ENCODE measurements around the gene IL17F.

IL17F gene

GRCh38 chr6:52187098-52187497, 57.2 kb downstream of the IL17F start:
- no peak for DNase-seq

Data from suppressor macrophage treated with lipopolysaccharide for 4 hours (primary cell).